GM23248 (cell line): ENCODE results near the gene CD19.

Experiments used
- EZH2 ChIP-seq: fragments of 200-600 bp; sonication (generic); IDR thresholded peaks from 2 replicates; pipeline ENCODE4 v1.6.1; 2018; ENCODE audit warnings: antibody characterized with exemption, mild to moderate bottlenecking; ENCODE audit not compliant: insufficient read depth, poor library complexity, severe bottlenecking
- EZH2phosphoT487 ChIP-seq: fragments of 200-600 bp; sonication (generic); IDR thresholded peaks from 2 replicates; pipeline ENCODE4 v1.6.1; 2018; ENCODE audit warnings: antibody characterized with exemption, moderate library complexity, mild to moderate bottlenecking, low read depth; ENCODE audit not compliant: insufficient read depth

DNA sequence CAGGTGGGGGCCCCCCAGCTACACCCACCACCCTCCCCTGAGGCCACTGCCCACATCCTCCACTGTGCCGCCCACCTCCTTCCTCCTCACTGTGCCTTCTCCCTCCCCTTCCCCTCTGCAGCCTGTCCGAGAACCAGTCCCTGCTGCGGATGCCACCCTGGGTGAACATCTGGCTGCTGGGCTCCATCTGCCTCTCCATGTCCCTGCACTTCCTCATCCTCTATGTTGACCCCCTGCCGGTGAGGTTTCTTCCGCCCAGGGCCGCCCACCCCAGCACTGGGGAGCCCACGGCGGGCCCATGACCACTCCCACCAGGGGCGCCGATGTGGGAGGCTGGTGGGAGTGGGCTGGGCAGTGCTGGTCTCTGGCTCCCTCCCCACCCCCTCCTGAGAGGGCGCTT, 28.9 kb upstream of the CD19 start:
- TF ChIP-seq EZH2, result no peak
- TF ChIP-seq EZH2phosphoT487, result no peak
